Upper lobe of left lung (tissue), 6 donors: Measurements from ENCODE around the gene CENPP. TPM values are rescaled to one million over a fixed set of nuclear protein-coding genes. Genes with fewer than 3 reads are reported as not detected.

Experiments
- ATAC-seq, 2 donors: fragments of 200-7000 bp; cut with Tn5 transposase; one replicate each; pipeline ENCODE4 v1.9.1; 2022; ENCODE audit warnings: mild to moderate bottlenecking in 2 of 2, moderate library complexity in 2 of 2; ENCODE audit not compliant: low FRiP score in 2 of 2
- DNase-seq, 2 donors: peaks; one replicate each; pipeline ENCODE4 v3.0.0-alpha.2; 2019 to 2020
- H3K27ac ChIP-seq, 4 donors: fragments of 200-600 bp; sonication (generic); one replicate each; pipeline ENCODE4 v1.5.1; 2016 to 2019
- H3K27me3 ChIP-seq, 4 donors: fragments of 200-600 bp; sonication (generic); one replicate each; pipeline ENCODE4 v1.5.1; 2017 to 2019
- H3K36me3 ChIP-seq, 4 donors: fragments of 200-600 bp; sonication (generic); one replicate each; pipeline ENCODE4 v1.5.1; 2016 to 2019
- H3K4me1 ChIP-seq, 4 donors: fragments of 200-600 bp; sonication (generic); one replicate each; pipeline ENCODE4 v1.5.1; 2018 to 2019
- H3K4me3 ChIP-seq, 4 donors: fragments of 200-600 bp; sonication (generic); one replicate each; pipeline ENCODE4 v1.5.1; 2017 to 2019; ENCODE audit warnings: mild to moderate bottlenecking in 2 of 4, moderate library complexity in 1 of 4
- H3K9me3 ChIP-seq, 4 donors: fragments of 200-600 bp; sonication (generic); one replicate each; pipeline ENCODE4 v1.5.1; 2018 to 2019
- EP300 ChIP-seq, 4 donors: sonication (generic); formaldehyde crosslinking; IDR thresholded peaks; one replicate each; pipeline ENCODE4 v1.5.1; 2017; ENCODE audit warnings: antibody characterized with exemption in 4 of 4, control low read depth in 2 of 4
- POLR2A ChIP-seq, 4 donors: fragments of 450-650 bp; IDR thresholded peaks; one replicate each; pipeline ENCODE4 v1.5.1; 2016 to 2017; ENCODE audit warnings: antibody characterized with exemption in 4 of 4, mild to moderate bottlenecking in 2 of 4
- POLR2AphosphoS5 ChIP-seq, 2 donors: sonication (generic); formaldehyde crosslinking; IDR thresholded peaks; one replicate each; pipeline ENCODE4 v1.5.1; 2017; ENCODE audit warnings: antibody characterized with exemption in 2 of 2
- WGBS, 2 donors: methylation state at CpG; one replicate each; pipeline ENCODE4 v1.1.5; 2017 to 2018; 5-methylcytosine and 5-hydroxymethylcytosine counted together
- total RNA-seq, 6 donors: library from RNA; depleted of rRNA in 4 of 6; stranded (reverse); fragments of >200 nt in 4 of 6; gene quantifications; one replicate each; pipeline versions ENCODE4 v1.1.0 to v1.2.1, GENCODE V29; 2016 to 2021
- TF ChIP-seq, protein P1 (sequence below), 6 experiments: fragments of 450-650 bp in 4 of 6; fragments of 200-600 bp in 2 of 6; sonication (generic) in 2 of 6; IDR thresholded peaks; one replicate each; pipeline ENCODE4 v1.5.1; 2016 to 2019; ENCODE audit warnings: antibody characterized with exemption in 6 of 6
- donor health status: DM: no; HTN: no; CAD: no; lungs with moderate emphysema.
- donor health status: DM: no; HTN: yes; CAD: no; lungs with severe emphysema.

The CENPP gene
- total RNA-seq, 6 donors from 2014 or later: 2.9 to 17.8 (median 4.9) TPM

DNA sequence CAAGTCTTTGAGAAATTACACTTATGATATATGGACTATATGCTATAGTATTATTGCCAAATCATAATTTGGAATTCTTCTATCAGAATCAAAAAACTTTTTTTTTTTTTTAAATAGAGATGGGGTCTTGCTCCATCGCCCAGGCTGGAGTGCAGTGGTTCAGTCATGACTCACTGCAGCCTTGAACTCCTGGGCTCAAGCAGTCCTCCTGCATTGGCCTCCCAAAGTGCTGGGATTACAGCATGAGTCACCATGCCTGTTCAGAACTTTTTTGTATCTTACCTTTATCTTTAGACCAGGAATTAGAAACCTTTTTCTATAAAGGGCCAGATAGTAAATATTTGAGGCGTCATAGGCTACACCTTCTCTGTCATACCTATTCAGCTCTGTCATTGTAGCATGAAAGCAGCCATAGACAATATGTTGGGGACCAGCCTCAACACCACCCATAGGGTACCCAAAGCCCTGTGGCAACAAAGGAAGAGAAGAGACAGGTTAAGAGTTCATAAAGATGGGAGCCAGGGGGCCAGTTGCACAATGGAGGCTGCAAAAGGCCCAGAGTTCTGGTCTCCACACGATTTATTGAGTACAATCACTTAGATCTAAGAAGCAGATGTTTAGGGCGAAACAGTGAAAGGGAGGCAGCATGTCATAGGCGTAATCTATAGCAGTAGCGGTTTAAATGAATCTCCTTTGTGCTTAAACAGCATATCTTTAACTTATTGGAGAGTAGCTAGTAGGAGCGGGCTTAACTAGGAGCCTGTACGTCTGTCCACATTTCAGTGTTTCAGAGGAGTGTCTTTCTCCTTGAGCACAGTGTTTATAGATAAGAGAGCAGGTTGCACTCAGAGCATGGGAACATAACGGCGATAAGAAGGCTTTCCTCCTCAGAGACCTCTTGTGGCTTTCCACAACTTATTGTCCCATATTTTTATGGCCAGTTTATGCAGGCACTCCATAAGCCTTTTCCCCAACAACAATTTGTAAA is 197.5 kb downstream of the CENPP start:
- H3K27me3 ChIP-seq: no peaks in the 10 kb centered on the region
- no peaks in the 10 kb centered on the region for H3K36me3 ChIP-seq
- no peaks in the 10 kb centered on the region for H3K4me1 ChIP-seq
- ATAC-seq (no peak), DNase-seq (no peak)
- no peak overlapping the region for H3K4me3 ChIP-seq
- WGBS, 2 donors: 83 to 87% methylated on average over 10 of the region's 10 CpGs
- no peak for TF ChIP-seq POLR2AphosphoS5 (IDR thresholded peaks at IDR 0.05)
- TF ChIP-seq, protein P1, sequence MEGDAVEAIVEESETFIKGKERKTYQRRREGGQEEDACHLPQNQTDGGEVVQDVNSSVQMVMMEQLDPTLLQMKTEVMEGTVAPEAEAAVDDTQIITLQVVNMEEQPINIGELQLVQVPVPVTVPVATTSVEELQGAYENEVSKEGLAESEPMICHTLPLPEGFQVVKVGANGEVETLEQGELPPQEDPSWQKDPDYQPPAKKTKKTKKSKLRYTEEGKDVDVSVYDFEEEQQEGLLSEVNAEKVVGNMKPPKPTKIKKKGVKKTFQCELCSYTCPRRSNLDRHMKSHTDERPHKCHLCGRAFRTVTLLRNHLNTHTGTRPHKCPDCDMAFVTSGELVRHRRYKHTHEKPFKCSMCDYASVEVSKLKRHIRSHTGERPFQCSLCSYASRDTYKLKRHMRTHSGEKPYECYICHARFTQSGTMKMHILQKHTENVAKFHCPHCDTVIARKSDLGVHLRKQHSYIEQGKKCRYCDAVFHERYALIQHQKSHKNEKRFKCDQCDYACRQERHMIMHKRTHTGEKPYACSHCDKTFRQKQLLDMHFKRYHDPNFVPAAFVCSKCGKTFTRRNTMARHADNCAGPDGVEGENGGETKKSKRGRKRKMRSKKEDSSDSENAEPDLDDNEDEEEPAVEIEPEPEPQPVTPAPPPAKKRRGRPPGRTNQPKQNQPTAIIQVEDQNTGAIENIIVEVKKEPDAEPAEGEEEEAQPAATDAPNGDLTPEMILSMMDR (IDR thresholded peaks at IDR 0.05): no peak
- no peak for TF ChIP-seq POLR2A (IDR thresholded peaks at IDR 0.05)
- TF ChIP-seq EP300 (IDR thresholded peaks at IDR 0.05): no peak
- no peak overlapping the region for H3K27ac ChIP-seq
- no peaks in the 10 kb centered on the region for H3K9me3 ChIP-seq

DNA sequence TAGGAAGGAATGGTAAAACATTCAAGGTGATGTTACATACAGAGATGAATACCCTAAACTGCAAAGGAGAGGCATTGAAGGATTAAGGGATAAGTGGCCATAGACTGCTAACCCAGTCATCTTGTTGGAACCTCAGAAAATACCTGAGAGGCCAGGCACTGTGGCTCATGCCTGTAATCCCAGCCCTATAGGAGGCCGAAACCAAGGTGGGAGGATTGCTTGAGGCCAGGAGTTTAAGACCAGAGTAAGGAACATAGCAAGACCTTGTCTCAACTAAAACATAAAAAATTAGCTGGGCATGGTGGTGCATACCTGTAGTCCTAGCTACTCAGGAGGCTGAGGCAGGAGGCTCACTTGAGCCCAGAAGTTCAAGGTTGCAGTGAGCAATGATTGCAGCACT is 199.1 kb downstream of the CENPP start:
- H3K36me3 ChIP-seq: no peaks in the 10 kb centered on the region
- 94% methylated on average over 1 of the region's 1 CpG; no CpG with 5 or more reads in 1 of the 2 donors for WGBS, 2 donors
- no peak for ATAC-seq

DNA sequence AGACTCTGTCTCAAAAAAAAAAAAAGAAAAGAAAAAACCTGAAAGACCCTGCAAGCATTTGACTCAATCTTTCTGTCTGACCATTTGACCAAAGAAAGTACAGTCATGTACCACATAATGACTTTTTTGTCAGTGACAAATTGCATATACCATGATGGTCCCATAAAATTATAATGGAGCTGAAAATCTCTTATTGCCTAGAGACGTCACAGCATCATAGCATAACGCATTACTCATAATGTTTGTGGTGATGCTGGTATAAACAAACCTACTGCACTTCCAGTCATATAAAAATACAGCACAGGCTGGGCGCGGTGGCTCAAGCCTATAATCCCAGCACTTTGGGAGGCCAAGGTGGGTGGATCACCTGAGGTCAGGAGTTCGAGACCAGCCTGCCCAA is 199.6 kb downstream of the CENPP start:
- ATAC-seq (no peak), DNase-seq (no peak)
- Histone ChIP-seq H3K36me3 (no peaks in the 10 kb centered on the region), H3K9me3 (no peaks in the 10 kb centered on the region), H3K4me1 (no peaks in the 10 kb centered on the region), H3K27me3 (no peaks in the 10 kb centered on the region), H3K27ac (no peak overlapping the region), H3K4me3 (no peak overlapping the region)
- WGBS, 2 donors: 93 to 95% methylated on average over 5 of the region's 5 CpGs
- TF ChIP-seq POLR2A (IDR thresholded peaks at IDR 0.05): no peak
- TF ChIP-seq EP300 (IDR thresholded peaks at IDR 0.05): no peak
- TF ChIP-seq, protein P1 (IDR thresholded peaks at IDR 0.05): no peak

More for the DNA sequence above, 199.1 kb downstream of the CENPP start:
- Histone ChIP-seq H3K9me3 (no peaks in the 10 kb centered on the region), H3K27ac (no peak overlapping the region), H3K27me3 (no peaks in the 10 kb centered on the region), H3K4me3 (no peak overlapping the region), H3K4me1 (no peaks in the 10 kb centered on the region)
- no peak for DNase-seq
- no peak for TF ChIP-seq EP300 (IDR thresholded peaks at IDR 0.05)
- TF ChIP-seq POLR2A (IDR thresholded peaks at IDR 0.05): no peak

DNA sequence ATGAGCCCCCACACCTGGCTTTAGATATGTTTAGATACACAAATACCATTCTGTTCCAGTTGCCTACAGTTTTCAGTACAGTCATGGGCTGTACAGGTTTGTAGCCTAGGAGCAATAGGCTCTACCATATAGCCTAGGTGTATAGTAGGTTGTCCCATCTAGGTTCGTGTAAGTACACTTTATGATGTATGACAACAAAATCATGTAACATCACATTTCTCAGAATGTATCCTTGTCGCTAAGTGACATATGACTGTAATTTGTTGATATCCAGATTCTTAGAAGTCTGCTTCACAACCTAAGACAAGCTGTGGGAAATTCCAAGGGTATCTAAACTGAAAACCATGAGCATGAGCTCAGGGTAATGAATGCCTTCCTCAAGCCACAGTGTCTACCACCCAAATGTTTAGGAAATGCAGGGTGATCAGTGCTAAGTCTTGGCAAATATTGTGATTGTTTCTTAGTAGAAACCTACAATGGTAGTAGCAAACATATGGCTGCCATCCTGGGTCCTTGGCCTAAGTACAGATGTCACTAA is 201.6 kb downstream of the CENPP start:
- DNase-seq (no peak), ATAC-seq (no peak)
- Histone ChIP-seq H3K4me1 (no peaks in the 10 kb centered on the region), H3K27ac (no peak overlapping the region), H3K27me3 (no peaks in the 10 kb centered on the region), H3K4me3 (no peak overlapping the region), H3K9me3 (no peaks in the 10 kb centered on the region), H3K36me3 (no peaks in the 10 kb centered on the region)
- TF ChIP-seq, protein P1 (IDR thresholded peaks at IDR 0.05): no peak
- no peak for TF ChIP-seq POLR2AphosphoS5 (IDR thresholded peaks at IDR 0.05)
- TF ChIP-seq EP300 (IDR thresholded peaks at IDR 0.05): no peak
- TF ChIP-seq POLR2A (IDR thresholded peaks at IDR 0.05): no peak
- WGBS, 2 donors: 74 to 92% methylated on average over 2 of the region's 2 CpGs

DNA sequence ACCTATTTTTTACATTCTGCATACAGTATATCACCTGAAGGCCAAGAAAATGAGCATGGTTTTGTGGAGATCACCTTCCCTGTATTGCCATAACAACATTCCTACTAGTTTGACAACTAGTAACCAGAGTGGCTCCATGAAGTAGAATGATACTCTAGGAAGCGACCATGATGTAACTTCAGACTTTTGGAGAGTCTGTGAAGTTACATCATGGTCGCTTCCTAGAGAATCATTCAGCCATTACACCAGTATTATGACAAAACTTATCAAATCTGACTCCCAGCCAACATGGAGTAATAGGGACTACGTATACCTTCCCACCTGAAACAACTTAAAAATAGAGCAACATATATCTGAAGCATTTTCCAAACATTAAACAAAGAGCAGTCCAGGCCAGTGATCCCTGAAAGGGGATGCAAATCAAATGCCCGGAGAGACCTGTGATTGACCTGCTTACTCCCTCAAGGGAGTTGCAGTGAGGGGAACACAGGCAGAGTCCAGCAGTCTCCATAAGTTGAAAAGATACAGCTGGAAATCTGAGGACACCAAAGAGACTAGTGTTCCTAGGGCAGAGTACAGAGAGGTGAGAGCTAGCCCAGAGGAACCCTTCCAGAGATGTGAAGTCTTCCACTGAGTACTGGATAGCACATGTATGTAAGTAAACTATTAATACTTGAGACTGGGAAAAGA is 202.2 kb downstream of the CENPP start:
- no peak for ATAC-seq
- Histone ChIP-seq H3K9me3 (no peaks in the 10 kb centered on the region), H3K36me3 (no peaks in the 10 kb centered on the region), H3K27me3 (no peaks in the 10 kb centered on the region), H3K27ac (no peak overlapping the region), H3K4me1 (no peaks in the 10 kb centered on the region), H3K4me3 (no peak overlapping the region)
- no peak for TF ChIP-seq EP300 (IDR thresholded peaks at IDR 0.05)
- TF ChIP-seq POLR2AphosphoS5 (IDR thresholded peaks at IDR 0.05): no peak
- no peak for TF ChIP-seq POLR2A (IDR thresholded peaks at IDR 0.05)
- TF ChIP-seq, protein P1 (IDR thresholded peaks at IDR 0.05): no peak
- no peak for DNase-seq
- WGBS, 2 donors: 87 to 88% methylated on average over 4 of the region's 4 CpGs
